ENCODE results near the gene GPR61.

The GPR61 gene

DNA sequence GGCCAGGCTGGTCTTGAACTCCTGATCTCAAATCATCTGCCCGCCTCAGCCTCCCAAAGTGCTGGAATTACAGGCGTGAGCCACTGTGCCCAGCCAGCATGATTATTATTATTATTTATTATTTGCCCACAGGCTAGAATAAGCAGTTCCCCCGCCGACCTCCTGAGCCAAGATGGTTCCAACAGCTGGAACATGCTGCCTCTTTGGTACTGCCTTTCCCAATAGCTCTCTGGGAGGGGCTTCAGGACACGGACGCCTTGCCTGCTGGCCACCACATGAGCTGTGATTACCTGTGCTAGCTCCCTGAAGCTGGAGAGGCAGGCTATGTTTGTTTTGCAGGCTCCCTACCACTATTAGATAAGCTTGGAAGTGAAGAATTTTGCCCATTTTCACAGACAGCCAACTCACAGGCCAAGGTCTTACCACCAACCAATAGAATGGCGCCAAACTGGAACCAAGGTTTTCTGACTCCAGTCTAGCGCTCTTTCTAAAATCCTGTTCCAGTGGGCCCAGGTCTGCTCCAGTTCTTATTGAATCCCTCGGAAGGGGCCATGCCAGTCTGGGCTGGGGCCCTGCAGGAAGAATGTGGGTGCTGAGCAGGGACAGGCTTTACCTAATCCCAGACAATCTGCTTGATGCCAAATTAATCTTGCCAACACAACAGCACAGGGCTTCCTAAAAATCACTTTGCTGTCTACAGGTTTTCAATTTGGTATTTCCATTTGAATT is 2.1 kb upstream of the GPR61 start:
- no peak for DNase-seq

- DNase-seq, result no peak
Observed at GRCh38 chr1:109538827-109539555, 681 bp upstream of the GPR61 start.

GRCh38 chr1:109541102-109541501 is 1.4 kb downstream of the GPR61 start:
- DNase-seq, result no peak

- no peak for DNase-seq
Observed at GRCh38 chr1:109542657-109543056, 3.0 kb downstream of the GPR61 start.

DNA sequence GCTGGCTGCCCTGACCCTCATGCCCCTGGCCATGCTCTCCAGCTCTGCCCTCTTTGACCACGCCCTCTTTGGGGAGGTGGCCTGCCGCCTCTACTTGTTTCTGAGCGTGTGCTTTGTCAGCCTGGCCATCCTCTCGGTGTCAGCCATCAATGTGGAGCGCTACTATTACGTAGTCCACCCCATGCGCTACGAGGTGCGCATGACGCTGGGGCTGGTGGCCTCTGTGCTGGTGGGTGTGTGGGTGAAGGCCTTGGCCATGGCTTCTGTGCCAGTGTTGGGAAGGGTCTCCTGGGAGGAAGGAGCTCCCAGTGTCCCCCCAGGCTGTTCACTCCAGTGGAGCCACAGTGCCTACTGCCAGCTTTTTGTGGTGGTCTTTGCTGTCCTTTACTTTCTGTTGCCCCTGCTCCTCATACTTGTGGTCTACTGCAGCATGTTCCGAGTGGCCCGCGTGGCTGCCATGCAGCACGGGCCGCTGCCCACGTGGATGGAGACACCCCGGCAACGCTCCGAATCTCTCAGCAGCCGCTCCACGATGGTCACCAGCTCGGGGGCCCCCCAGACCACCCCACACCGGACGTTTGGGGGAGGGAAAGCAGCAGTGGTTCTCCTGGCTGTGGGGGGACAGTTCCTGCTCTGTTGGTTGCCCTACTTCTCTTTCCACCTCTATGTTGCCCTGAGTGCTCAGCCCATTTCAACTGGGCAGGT is 3.8 kb downstream of the GPR61 start:
- DNase-seq, result no peak

GRCh38 chr1:109543988-109544735 is 4.5 kb downstream of the GPR61 start:
- DNase-seq, result no peak

DNA sequence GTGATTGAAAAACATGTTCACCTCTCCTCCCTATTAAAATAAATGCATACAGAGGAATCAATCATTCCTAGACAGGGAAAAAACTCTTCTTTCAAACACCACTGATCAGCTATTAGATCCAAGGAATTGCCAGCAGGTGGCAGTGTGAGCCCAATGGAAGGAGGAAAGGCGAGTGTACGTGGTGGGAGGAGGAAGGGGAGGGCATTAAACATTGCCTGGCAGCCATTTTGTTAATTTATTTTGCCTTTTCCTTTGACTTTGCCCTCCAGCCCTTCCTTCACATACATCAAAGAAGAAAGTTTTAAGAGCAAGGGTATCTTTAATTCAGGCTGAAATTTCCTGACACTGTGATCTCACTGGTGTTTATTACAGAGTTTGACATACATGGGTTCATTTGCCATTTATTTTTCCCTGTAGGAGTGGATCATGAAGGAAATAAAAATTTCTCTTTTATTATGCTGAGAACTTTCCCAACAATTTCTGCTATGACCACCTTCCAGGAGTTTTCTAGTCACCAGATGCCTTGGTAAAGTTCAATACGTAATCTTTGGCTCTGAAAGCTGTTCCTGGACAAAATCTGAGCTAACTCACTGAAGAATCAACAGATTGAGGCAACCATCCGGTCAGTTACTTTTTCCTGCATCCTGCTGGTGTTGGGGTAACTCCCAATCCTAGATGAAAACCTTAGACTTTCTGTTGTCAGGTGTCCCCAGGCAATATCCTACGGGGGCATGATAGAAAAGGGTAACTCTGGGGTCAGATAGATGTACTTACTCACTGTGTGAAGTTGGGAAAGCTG is 6.8 kb downstream of the GPR61 start:
- DNase-seq, result peak; percentile 56 to 74

- no peak for DNase-seq
Observed at GRCh38 chr1:109547463-109548320, 8.0 kb downstream of the GPR61 start.

DNA sequence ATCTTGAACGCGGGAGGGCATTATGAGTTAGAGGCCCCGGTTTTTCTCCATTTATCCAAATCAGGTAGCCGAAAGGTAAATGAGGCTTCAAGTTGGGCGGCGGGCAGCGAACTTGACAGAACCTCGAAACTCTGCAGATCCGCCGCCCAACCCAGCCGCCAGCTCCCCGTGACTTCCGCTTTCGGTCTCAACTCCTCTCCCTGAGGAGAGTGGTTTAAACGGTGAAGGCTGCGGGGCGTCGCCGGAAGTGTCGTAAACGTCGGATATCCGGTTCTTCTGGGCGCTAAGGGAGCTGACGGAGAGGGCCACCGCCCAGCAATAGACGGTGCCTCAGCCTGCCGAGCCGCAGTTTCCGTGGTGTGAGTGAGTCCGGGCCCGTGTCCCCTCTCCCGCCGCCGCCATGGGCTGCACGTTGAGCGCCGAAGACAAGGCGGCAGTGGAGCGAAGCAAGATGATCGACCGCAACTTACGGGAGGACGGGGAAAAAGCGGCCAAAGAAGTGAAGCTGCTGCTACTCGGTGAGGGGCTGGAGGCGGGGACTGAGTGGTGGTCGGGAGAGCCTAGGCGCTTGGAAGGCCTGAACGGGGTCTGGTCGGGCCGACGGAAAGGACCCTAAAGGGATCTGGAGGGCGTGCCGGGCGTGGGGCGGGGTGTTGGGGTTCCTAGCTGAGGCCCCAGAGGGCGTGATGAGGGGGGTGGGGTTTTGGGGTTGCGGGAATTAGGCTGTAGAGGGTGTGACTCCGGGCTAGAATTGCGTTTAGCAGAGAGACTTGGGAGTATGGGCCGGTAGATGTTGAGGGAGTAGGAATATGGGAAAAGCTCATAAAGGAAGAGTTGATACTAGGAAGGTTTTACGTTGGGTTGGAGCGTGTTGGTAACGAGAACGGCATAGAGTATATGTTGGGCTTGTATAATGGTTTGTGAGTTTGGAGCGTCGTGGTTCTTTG is 8.9 kb downstream of the GPR61 start, which contains the start of gene GNAI3:
Gene GNAI3, plus strand, starts transcription at position 295 of the 947 bp plus-strand sequence. Its CDS starts 106 bp downstream, at position 401.
- peak; percentile 86 to 88 for DNase-seq

- no peak for DNase-seq
Observed at GRCh38 chr1:109556563-109556962, 16.9 kb downstream of the GPR61 start.

- no peak for DNase-seq
Observed at GRCh38 chr1:109557520-109557919, 17.8 kb downstream of the GPR61 start.

GRCh38 chr1:109559995-109560394 is 20.3 kb downstream of the GPR61 start:
- DNase-seq, result no peak

DNA sequence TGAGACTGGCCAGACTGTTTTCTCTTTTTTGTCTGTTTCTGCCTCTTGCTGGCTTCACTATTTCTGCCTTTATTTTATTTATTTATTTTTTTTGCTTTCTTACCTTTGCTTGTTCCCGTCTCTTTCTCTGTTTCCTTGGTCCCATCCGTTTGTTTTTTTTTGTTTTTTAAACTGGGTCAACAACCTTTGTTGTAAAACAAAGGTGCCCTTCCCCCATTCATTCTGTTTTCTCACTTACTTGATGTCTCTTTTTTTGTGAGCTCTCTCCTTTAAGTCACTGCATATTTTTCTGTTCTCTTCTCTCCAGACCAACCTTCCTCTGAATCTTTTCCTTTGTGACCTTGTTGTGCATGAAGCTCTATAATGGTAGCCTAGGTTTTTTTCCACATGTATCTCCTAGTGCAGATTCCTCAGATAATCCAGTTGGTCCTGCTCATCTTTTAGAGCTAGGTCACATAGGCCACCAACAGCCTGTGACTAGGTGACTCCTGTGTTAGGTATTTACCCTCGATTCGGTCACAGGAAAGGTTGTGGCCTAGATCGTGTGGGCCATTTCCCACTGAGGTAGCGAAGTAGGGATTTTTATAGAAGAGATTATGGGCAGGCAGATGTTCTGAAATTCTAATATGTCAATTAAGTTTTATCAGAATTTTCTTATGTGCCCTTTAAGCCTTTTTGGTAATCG is 24.7 kb downstream of the GPR61 start:
- no peak for DNase-seq

DNA sequence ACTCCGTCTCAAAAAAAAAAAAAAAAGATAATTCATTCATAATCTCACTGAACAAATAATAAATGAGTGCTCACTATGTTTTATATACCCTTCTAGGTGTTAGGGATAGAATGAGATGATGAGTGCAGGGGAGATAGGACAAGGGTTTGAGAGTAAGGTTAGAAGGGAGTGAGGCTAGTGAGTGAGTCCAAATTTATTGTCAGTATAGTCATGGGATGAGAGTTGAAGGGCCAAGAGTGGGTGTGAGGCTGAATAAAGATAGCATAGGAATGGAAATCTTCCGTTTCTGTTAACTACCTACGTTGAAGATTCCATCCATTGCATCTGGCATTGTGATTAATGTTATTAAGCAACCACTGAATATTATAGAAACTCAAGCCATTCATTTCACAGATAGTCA is 25.6 kb downstream of the GPR61 start:
- DNase-seq, result no peak

GRCh38 chr1:109566982-109567381 is 27.3 kb downstream of the GPR61 start:
- DNase-seq, result no peak

- no peak for DNase-seq
Observed at GRCh38 chr1:109567877-109568672, 28.4 kb downstream of the GPR61 start.

DNA sequence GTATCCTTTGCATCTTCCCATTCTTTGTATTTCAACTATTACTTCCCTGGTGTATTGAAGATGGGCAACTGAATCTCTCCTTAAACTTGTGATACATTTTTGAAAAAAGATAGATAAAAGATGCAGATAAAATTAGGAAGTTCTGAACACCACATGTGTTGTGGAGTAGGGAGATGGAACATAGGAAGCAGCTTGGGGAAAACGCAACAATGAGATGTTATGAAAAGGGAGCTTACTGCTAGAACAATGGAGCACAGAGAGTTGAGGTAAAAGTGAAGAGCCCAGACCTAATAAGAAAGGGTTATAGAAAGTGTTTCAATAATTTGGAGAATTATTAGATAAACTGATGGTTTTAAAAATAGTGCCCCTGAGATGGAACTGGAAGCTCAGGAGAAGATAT is 29.7 kb downstream of the GPR61 start:
- DNase-seq, result no peak

- no peak for DNase-seq
Observed at GRCh38 chr1:109570414-109570813, 30.7 kb downstream of the GPR61 start.
